HT-29 (cell line): Measurements from ENCODE around the gene ZNF354B. TPM values are rescaled to one million over a fixed set of nuclear protein-coding genes. Genes with fewer than 3 reads are reported as not detected.
"Not testable (repeated sequence)": the region's sequence is repeated elsewhere in the genome, so short reads cannot be mapped to it uniquely, and the experiment has no call there.

ENCODE experiments used
- DNase-seq: peaks from one replicate; pipeline ENCODE4 v3.0.0-alpha.2; 2015; ENCODE audit warnings: low spot score
- small RNA-seq: library from RNA; depleted of rRNA; stranded (forward); fragments of <200 nt; gene quantifications from one replicate; pipeline ENCODE3, GENCODE V24; 2014
- total RNA-seq: library from RNA; depleted of rRNA; stranded (reverse); fragments of >200 nt; shearing (Covaris generic); gene quantifications from 2 replicates; pipeline ENCODE4 v1.2.3, GENCODE V29; 2014; rRNA removed

The ZNF354B gene
- total RNA-seq, 1 experiment from 2014 or later: 12.4 TPM

- DNase-seq: not testable (repeated sequence)
These were observed 23.5 kb downstream of the ZNF354B start for GRCh38 chr5:178883115-178883694.

GRCh38 chr5:178883815-178884430, 24.2 kb downstream of the ZNF354B start:
- no peak for DNase-seq

DNA sequence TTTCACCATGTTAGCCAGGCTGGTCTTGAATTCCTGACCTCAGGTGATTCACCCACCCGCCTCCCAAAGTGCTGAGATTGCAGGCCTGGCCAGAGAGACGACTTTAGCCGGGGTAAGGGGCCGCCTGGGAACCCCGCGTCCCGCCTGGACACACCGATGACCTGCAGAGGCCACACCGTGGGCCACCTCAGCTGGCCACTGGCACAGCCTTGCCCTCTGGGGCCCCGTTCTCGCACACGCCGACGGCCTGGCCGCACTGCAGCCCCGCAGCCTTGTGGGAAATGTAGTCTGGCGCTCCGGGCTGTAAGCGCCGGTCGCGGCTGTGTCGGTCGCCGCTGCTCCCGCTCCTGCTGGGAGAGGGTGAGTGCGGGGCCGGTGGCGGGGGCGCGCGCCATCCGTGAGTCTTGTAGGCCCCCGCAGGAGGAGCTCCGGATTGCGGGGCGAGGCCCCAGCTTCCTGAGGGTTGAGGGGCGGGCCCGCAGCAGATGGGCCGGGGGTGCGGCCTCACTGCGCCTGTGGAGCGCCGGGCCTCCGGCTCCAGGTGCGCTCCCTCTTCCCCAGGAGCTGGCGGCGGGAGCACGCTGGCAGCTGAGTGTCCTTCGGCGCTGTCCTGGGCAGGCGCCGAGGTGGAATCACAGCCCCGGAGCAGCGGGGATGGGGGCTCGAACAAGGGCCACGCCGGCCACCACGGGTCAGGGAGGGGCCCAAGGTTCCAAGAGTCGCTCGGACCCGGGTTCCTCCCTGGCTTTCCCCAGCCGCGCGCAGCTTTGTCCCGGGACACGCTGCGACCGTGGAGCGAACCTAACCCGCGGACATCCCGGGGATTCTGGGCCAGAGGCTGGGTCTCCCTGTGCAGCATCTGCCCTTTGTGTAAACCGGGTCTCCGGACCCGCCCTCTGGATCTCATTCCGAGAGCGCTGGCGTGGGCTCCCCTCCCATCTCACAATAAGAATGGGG, 36.1 kb downstream of the ZNF354B start, which contains the start of gene ZFP2:
Gene ZFP2, plus strand, starts transcription at position 299 of the 957 bp plus-strand sequence. CDS start 35,401 bp downstream, outside the sequence.
- DNase-seq: peak; percentile 19

DNA sequence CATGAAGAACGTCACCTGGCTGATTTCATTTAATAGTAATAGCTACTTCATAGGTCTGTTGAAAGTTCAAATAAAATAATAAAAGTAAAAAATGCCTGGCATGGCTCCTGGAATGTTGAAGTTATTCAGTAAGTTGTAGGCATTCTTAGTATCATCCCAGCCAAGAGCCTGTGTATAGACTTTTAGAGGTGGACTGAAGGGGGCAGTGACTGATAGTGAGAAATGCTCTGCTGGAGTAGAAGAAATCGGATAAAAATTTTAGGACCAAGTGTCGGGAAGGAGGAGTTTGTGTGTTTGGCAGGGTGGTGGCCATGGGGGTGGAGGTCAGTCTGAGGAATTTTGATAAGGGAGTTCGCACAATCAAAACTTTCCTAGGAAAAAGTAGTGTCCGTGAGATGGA, 39.5 kb downstream of the ZNF354B start:
- no peak for DNase-seq

DNA sequence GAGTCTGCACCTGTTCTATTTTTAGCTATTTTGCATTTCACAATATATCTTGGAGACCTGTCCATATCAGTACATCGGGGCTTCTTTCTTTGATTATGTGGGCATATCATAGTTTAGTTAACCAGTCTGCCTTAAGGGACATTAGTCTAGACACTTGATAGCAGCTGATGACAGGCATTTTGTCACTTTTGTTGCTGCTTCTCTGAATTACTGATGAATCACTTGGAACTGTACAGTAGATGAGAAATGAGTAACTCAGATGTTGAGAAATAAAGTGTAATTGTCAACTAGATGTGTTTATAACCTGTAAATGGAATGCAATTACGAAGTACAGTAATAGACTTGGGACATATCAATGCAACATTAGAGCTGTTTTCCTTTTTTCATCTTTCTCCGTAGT, 43.1 kb downstream of the ZNF354B start:
- no peak for DNase-seq

GRCh38 chr5:178931846-178932760, 72.3 kb downstream of the ZNF354B start:
- DNase-seq: peak; percentile 2

Small RNA genes within 50 kb of the gene (small RNA-seq; reads per million reads assigned to genes)
- gene AC126915.2: not detected
- gene AC126915.3: not detected

Other genes starting within 250 kb of the ZNF354B start
- gene CLK4, start 232.9 kb upstream of the ZNF354B start, total RNA-seq: 10.1 and 12.0 TPM in 2 replicates
- 1.4 and 2.9 TPM in 2 replicates for gene ZNF354A, start 129.3 kb upstream of the ZNF354B start, total RNA-seq
- gene ZFP2, start 36.0 kb downstream of the ZNF354B start, total RNA-seq: not detected in 2 replicates
- not detected in 2 replicates for gene ZNF454, start 81.2 kb downstream of the ZNF354B start, total RNA-seq
- not detected in 2 replicates for gene GRM6, start 135.4 kb downstream of the ZNF354B start, total RNA-seq
- not detected in 2 replicates for gene ZNF879, start 163.9 kb downstream of the ZNF354B start, total RNA-seq
- not detected in 2 replicates for gene ZNF354C, start 200.4 kb downstream of the ZNF354B start, total RNA-seq